IPS-NIHi11 (cell line): ENCODE measurements around the gene DCST1.
"Not testable (repeated sequence)": the region's sequence is repeated elsewhere in the genome, so short reads cannot be mapped to it uniquely, and the experiment has no call there.

Source experiments
- DNase-seq: peaks from one replicate; pipeline ENCODE4 v3.0.0; 2012; ENCODE audit warnings: mixed read lengths, low spot score

DCST1 gene, protein sequence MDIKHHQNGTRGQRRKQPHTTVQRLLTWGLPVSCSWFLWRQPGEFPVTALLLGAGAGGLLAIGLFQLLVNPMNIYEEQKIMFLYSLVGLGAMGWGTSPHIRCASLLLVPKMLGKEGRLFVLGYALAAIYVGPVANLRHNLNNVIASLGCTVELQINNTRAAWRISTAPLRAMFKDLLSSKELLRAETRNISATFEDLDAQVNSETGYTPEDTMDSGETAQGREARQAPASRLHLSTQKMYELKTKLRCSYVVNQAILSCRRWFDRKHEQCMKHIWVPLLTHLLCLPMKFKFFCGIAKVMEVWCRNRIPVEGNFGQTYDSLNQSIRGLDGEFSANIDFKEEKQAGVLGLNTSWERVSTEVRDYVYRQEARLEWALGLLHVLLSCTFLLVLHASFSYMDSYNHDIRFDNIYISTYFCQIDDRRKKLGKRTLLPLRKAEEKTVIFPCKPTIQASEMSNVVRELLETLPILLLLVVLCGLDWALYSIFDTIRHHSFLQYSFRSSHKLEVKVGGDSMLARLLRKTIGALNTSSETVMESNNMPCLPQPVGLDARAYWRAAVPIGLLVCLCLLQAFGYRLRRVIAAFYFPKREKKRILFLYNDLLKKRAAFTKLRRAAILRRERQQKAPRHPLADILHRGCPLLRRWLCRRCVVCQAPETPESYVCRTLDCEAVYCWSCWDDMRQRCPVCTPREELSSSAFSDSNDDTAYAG

DNA sequence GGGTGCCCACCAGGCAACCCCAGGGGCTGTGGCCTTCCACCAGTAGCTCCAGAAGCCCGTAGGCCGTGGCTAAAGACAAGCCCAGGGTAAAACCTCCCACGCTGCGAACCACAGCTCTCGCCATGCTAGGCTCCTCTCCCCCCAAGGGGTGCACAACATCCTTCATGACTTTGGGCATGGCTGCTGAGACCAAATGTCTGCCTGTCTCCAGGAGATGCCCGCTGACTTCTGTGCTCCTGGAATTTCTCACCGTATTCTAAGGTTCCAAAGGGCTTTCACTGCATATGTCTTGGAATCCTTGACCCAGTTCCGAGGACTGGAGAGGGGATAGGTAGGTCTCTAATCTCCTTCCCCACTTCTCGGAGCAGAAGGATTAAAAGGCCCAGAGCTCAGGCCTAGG, at the start of gene DCST1, which contains the start of gene DCST2:
TSS of gene DCST1 (plus strand) at position 301 of the 400 bp plus-strand sequence. CDS start 213 bp downstream, outside the sequence.
TSS of gene DCST2 (minus strand) at position 258 of the 400 bp plus-strand sequence. CDS start at position 178, 80 bp downstream.
- DNase-seq: no peak

GRCh38 chr1:154986736-154987135, 46.9 kb upstream of the DCST1 start:
- not testable (repeated sequence) for DNase-seq

DNA sequence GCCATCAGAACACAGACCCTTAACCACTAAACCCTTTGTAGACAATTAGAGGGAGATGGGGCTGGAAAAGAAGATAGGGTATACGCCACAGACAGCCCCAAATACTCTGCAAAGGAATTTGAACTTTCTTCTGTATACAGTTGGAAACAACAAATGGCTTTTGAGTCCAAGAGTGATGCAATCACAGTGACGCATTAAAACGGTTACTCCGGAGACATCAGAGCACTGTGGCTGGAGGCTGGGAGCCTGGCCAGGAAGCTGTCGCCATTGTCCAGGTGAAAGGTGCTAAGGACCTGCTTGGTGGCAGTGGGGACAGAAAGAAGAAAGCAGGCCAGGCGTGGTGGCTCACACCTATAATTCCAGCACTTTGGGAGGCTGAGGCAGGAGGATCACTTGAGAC, 46.3 kb upstream of the DCST1 start:
- no peak for DNase-seq

DNA sequence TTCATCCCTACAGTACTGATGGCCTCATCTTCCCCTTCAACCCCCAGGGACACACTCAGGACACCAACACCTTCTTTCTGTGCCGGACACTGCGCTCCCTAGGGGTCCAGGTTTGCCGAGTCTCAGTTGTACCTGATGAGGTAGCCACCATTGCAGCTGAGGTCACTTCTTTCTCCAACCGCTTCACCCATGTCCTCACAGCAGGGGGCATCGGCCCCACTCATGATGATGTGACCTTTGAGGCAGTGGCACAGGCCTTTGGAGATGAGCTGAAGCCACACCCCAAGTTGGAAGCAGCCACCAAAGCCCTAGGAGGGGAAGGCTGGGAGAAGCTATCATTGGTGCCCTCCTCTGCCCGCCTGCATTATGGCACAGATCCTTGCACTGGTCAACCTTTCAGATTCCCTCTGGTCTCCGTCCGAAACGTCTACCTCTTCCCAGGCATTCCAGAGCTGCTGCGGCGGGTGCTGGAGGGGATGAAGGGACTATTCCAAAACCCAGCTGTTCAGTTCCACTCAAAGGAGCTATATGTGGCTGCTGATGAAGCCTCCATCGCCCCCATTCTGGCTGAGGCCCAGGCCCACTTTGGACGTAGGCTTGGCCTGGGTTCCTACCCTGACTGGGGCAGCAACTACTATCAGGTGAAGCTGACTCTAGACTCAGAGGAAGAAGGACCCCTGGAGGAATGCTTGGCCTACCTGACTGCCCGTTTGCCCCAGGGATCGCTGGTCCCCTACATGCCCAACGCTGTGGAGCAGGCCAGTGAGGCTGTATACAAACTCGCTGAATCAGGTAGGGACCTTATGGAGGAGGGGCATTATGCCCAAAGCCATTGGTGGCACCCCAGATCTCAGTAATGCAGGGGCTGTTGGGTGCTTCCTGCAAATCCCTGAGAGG, 45.3 kb upstream of the DCST1 start:
- no peak for DNase-seq

- no peak for DNase-seq
Observed at GRCh38 chr1:154989195-154989860, 44.3 kb upstream of the DCST1 start.

DNA sequence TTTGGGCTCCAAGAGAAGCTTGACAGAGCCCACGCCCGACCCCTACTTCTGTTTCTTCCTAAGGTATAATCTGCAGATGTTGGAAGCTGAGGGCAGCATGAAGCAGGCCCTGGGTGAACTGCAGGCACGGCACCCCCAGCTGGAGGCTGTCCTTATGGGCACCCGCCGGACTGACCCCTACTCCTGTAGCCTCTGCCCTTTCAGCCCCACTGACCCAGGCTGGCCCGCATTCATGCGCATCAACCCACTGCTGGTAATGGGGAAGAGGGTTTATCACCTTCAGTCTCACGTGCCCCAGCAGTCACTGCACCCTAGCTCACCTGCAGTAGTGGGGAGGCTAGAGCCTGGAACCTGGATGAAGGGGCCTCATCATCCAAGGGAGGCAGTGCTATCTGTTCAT, 43.3 kb upstream of the DCST1 start:
- DNase-seq: no peak

DNA sequence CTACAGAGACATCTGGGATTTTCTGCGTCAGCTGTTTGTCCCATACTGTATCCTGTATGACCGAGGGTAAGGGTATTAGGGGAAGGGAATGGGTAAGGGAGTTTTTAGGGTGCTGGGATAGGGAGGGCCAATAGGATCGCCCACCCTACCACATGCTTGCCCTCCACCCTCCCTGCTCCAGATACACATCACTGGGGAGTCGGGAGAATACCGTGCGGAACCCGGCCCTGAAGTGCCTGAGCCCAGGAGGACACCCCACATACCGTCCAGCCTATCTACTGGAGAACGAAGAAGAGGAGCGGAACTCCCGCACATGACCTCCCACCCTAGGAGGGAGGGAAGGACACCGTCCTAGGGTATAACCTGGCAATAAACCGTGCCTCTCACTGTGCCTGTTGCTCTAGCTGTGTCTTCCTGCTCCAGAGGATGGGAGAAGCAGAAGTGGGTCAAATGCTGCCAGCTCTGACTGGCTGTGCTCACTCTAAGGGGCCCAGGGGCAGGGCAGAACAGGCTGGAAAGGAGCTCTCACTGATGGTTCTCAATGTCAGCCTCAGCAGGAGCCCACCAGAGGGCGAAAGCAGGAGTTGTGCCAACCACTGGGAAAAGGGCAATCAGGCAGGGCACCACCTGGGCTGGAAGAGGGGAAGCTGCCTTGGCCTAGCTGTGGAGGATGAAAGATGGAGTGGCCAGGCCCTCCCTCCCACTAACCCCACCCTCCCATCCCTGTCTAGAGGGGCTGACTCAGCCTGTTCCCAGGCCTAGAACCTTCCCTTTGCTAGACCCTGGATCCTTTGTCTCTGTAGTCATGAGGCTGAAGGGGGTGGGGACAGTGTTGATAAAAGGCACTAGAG, 40.7 kb upstream of the DCST1 start:
- no peak for DNase-seq

DNA sequence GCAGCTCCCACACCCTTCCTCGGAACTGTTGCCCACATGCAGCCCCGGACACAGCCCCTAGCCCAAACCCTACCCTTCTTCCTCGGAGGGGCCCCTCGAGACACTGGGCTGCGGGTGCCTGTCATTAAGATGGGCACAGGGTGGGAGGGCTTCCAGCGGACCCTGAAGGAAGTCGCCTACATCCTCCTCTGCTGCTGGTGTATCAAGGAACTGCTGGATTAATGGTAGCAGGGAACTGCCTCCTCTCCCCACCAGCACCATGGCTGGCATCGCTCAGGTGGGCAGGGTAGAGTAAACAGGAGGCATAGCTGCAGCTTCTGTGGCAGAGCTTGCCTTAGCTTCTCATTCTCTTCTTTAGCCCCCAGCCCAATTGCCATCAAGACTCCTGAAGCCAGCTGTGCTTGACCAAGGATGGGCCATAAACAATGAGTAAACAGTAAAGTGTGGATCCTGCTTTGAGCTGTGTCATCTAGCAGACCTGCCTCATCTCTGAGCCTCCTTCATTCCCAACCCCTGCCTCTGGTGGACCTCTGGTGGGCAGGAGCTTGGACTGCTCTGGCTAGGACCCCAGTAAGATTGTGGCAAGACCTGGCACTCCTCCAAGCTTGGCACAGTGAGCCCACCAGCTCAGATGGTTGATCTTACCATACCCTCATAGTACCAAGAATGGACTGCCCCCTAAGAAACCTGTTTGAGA, 39.9 kb upstream of the DCST1 start, which contains the start of gene LENEP:
TSS of gene LENEP (plus strand) at position 15 of the 697 bp plus-strand sequence. CDS start at position 37, 22 bp downstream.
- DNase-seq: no peak

DNA sequence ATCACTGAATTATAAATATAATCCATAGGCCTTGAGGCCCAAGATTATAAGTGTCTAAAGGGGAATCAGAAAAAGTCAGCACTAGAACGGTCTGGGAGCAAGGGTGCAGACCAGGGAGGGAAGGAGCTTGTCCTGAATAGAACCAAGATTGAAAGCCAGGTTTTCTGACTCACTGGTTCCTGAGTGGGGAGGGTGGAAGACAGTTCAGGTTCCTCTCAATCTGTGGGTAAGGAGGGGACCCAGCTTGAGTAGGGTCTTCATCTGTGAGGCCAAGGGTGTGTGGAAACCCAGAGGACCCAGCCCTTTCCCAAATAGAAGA, 39.4 kb upstream of the DCST1 start:
- DNase-seq: no peak

- DNase-seq: no peak
Observed at GRCh38 chr1:154994591-154994990, 39.0 kb upstream of the DCST1 start.

DNA sequence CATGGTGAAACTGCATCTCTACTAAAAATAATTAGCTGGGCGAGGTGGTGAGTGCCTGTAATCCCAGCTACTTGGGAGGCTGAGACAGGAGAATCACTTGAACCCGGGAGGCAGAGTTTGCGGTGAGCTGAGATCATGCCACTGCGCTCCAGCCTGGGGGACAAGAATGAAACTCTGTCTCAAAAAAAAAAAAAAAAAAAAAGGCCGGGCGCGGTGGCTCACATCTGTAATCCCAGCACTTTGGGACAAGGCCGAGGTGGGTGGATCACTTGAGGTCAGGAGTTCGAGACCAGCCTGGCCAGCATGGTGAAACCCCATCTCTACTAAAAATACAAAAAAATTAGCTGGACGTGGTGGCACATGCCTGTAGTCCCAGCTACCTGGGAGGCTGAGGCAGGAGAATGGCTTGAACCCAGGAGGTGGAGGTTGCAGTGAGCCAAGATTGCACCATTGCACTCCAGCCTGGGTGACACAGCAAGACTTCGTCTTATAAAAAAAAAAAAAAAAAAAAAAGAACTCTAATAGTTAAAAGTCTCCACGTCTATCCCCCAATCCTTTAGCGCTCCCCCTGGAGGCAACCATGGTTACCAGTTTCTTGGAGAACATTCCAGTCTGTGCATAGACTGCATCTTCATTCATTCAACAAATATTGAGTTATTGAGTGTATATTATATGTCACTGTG, 38.2 kb upstream of the DCST1 start:
- not testable (repeated sequence) for DNase-seq

DNA sequence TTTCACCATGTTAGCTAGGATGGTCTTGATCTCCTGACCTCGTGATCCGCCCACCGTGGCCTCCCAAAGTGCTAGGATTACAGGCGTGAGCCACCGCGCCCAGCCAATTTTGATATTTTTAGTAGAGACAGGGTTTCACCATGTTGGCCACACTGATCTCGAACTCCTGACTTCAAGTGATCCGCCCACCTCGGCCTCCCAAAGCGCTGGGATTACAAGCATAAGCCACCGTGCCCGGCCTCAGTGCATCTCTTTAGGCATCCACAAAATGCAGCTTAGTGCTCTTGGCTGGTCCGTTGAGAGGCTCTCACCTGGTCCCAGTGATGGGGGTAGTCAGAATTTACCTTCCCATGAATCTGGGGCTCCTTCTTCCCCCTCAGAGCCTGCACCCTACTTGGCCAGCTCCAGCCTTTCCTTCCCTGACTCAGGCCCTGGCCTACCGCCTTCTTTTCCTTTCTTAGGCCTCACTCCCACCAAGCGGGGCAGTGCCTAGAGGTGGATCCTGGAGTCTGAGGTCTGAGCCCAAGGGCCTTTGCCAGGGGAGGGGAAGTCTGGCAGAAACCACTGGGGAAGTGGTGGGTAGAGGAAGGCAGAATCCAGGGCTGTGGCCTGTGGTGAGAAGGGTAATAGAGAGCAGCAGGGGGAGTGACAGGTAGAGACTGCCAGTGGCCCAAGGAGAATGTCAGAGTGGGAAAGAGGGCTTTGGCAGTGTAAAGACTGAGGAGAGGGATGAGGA, 36.5 kb upstream of the DCST1 start:
- no peak for DNase-seq

- no peak for DNase-seq
Observed at GRCh38 chr1:154998201-154998780, 35.3 kb upstream of the DCST1 start.

GRCh38 chr1:154998818-154999570, 34.6 kb upstream of the DCST1 start:
- DNase-seq: peak; percentile 81

DNA sequence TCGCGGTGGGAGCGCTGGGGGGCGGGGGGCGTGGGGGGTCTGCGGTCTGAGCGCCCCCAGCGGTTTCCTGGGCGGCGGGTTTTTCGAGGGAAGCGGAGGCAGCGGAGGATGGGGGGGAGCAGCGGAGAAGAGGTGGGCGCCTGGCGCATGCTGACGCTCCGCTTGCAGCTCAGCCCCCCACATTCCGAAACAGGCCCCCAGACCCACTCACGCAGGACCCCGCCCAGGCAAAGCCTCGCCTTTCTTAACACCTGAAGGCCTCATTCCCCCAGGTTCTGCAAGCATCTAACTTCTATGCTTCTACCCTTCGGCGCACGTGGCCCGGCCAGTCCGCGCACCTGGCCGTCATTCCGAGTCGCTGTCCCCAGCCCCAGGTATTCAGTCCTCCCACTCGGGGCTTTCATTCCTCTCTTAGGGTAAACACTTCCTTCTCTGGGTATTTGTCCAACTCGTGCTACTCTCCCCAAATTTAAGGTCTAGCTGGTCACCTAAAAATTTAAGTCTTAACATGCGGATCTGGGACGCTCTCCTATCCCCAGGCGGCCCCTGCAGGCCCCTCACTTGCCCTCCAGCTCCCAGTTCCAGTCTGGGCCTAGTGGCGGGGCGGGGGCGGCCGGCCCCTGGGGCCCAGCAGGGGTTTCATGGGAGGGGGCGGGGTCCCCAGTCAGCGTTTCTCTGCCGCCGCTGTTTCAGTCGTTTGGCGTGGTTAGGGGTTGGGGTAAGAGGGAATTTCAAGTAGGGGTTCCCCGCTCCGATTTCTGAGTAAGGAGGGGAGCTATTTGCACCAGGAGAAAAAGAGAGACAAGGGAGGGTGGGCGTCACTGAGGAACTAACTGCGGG, 33.8 kb upstream of the DCST1 start:
- peak; percentile 67 for DNase-seq

DNA sequence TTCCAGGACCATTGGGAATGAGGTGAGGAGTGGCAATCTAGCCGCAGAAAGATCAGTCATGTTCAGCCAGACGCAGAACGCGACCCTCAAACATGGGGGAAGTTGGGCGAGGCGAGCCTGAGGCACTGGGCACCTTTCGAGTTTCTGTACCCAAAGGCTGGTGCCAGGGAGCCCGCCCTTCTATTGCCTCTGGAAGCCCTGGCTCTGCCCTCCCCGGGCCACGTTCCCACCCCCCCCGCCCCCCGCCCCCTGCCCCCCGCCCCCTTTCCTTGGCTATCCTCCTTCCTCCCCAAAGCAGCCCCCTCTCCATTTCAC, 33.3 kb upstream of the DCST1 start:
- DNase-seq: no peak
